ENCODE results near the gene PLEKHG7. TPM values are rescaled to one million over a fixed set of nuclear protein-coding genes. Genes with fewer than 3 reads are reported as not detected.

The PLEKHG7 gene
- total and polyA plus RNA-seq, 2 of the 8 experiments (the other 6 are each of a cell fraction or from before 2014, with no cell fraction given) = not detected

DNA sequence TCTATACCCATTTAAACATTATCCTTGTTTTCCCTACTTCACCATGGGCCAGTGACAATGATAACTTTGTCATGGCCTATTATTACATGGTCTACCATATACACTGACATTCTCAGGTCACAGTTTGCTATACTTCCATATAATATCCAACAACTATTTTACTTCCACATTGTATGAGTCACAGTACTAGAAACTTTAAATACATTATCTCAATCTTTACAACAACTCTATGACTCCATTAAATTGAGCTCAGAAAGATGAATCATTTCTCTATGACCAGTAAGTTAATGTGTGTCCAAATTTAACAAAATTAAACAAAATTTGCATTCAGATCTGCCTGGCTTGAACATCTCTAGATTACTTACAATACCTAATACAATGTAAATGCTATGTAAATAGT is 93.9 kb downstream of the PLEKHG7 start (continued):
- TF ChIP-seq ATF2 (IDR thresholded peaks at IDR 0.05; ENCODE audit: low read length) (no peak), BACH1 (IDR thresholded peaks at IDR 0.05; ENCODE audit: low read length) (no peak)

All from H1 (cell line).